ENCODE results near the gene APBA1. TPM values are rescaled to one million over a fixed set of nuclear protein-coding genes. Genes with fewer than 3 reads are reported as not detected.

Gene APBA1
- polyA plus RNA-seq, 3 donors, result 1.6 TPM; not detected in 2

DNA sequence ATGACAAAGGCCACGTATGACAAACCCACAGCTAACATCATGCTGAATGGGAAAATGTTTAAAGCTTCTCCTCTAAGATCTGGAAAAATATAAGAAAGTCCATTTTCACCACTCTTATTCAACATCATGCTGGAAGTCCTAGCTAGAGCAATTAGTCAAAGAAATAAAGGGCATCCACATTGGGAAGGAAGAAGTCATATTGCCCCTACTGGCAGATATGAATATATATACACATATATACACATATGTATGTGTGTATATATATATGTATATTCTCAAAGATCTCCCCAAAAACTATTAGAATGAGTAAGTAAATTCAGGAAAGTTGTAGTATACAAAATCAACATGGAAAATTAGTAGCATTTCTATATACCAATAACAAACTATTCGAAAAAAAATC is 17.1 kb downstream of the APBA1 start:
- peaks cover 3 to 5% (median 3%) of the 10 kb centered on the region in 3 donors for H3K27me3 Mint-ChIP-seq (ENCODE audit: low read depth in 3 of 3)
- no peaks in the 10 kb centered on the region for H3K4me1 ChIP-seq (ENCODE audit: control insufficient read depth in 1 of 2, insufficient read depth in 2 of 2, low read length in 2 of 2)
- H2AFZ ChIP-seq (ENCODE audit: insufficient read depth, low read depth, low read length, poor library complexity, severe bottlenecking), result no peak overlapping the region
- TF ChIP-seq, protein P1, sequence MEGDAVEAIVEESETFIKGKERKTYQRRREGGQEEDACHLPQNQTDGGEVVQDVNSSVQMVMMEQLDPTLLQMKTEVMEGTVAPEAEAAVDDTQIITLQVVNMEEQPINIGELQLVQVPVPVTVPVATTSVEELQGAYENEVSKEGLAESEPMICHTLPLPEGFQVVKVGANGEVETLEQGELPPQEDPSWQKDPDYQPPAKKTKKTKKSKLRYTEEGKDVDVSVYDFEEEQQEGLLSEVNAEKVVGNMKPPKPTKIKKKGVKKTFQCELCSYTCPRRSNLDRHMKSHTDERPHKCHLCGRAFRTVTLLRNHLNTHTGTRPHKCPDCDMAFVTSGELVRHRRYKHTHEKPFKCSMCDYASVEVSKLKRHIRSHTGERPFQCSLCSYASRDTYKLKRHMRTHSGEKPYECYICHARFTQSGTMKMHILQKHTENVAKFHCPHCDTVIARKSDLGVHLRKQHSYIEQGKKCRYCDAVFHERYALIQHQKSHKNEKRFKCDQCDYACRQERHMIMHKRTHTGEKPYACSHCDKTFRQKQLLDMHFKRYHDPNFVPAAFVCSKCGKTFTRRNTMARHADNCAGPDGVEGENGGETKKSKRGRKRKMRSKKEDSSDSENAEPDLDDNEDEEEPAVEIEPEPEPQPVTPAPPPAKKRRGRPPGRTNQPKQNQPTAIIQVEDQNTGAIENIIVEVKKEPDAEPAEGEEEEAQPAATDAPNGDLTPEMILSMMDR (IDR thresholded peaks at IDR 0.05), result no peak
- H3K36me3 ChIP-seq (replicated peaks in 1 of 2; ENCODE audit: control insufficient read depth in 1 of 2, insufficient read depth in 2 of 2, low read length in 2 of 2), result no peaks in the 10 kb centered on the region
- no peaks in the 10 kb centered on the region for H3K79me2 ChIP-seq (ENCODE audit: insufficient read depth, low read length)
- no peaks in the 10 kb centered on the region for H4K20me1 ChIP-seq (ENCODE audit: insufficient read depth, low read length)
- H3K4me3 Mint-ChIP-seq, result no peak overlapping the region
- no peak overlapping the region for H3K27ac ChIP-seq (ENCODE audit: low read depth in 1 of 2, low read length in 2 of 2)
- H3K9ac ChIP-seq (ENCODE audit: insufficient read depth, low read length, poor library complexity, severe bottlenecking), result no peak overlapping the region
- no peak for DNase-seq
- WGBS (ENCODE audit: insufficient coverage), result no CpG with 5 or more reads among the region's 2 CpGs
- H3K27me3 ChIP-seq (ENCODE audit: control insufficient read depth in 2 of 2, insufficient read depth in 2 of 2, low read length in 2 of 2), result no peaks in the 10 kb centered on the region
- peaks cover 0 to 3% (median 0%) of the 10 kb centered on the region in 7 donors for H3K9me3 Mint-ChIP-seq
- no peak overlapping the region for H3K4me3 ChIP-seq (replicated peaks in 1 of 3; ENCODE audit: low read depth in 2 of 3, low read length in 3 of 3)
- intact Hi-C loops (cut with micrococcal nuclease), result no loop called here
- no peaks in the 10 kb centered on the region for H3K9me3 ChIP-seq (replicated peaks in 1 of 2; ENCODE audit: control insufficient read depth in 1 of 2, insufficient read depth in 1 of 2, low read length in 2 of 2)
- H3K27ac Mint-ChIP-seq, result no peak overlapping the region
- no peaks in the 10 kb centered on the region for H3K36me3 Mint-ChIP-seq
- H3K4me2 ChIP-seq (replicated peaks; ENCODE audit: extremely low read depth, low read length, poor library complexity, severe bottlenecking), result no peak overlapping the region
- H3K4me1 Mint-ChIP-seq, result no peaks in the 10 kb centered on the region

DNA sequence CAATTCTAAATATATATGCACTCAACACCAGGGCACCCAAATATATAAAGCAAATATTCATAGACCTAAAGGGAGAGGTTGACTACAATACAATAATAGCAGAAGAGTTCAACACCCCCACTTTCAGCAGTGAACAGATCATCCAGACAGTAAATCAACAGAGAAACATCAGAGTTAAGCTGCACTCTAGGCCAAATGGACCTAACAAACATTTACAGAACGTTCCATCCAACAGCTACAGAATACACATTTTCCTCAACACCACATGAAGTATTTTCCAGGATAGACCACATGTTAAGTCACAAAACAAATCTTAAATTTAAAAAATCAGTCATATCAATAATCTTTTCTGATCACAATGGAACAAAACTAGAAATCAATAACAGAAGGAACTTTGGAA is 18.9 kb downstream of the APBA1 start:
- no peak overlapping the region for H3K4me3 ChIP-seq (replicated peaks in 1 of 3; ENCODE audit: low read depth in 2 of 3, low read length in 3 of 3)
- H3K27ac ChIP-seq (ENCODE audit: low read depth in 1 of 2, low read length in 2 of 2), result no peak overlapping the region
- H3K9ac ChIP-seq (ENCODE audit: insufficient read depth, low read length, poor library complexity, severe bottlenecking), result no peak overlapping the region
- Mint-ChIP-seq H3K4me1 (no peaks in the 10 kb centered on the region), H3K4me3 (no peak overlapping the region), H3K36me3 (no peaks in the 10 kb centered on the region), H3K27ac (no peak overlapping the region), H3K27me3 (ENCODE audit: low read depth in 3 of 3) (peaks cover 3 to 5% (median 3%) of the 10 kb centered on the region in 3 donors), H3K9me3 (peaks cover 0 to 3% (median under 1%) of the 10 kb centered on the region in 7 donors)
- no peaks in the 10 kb centered on the region for H4K20me1 ChIP-seq (ENCODE audit: insufficient read depth, low read length)
- H3K79me2 ChIP-seq (ENCODE audit: insufficient read depth, low read length), result no peaks in the 10 kb centered on the region
- H3K9me3 ChIP-seq (replicated peaks in 1 of 2; ENCODE audit: control insufficient read depth in 1 of 2, insufficient read depth in 1 of 2, low read length in 2 of 2), result no peaks in the 10 kb centered on the region
- no peak overlapping the region for H3K4me2 ChIP-seq (replicated peaks; ENCODE audit: extremely low read depth, low read length, poor library complexity, severe bottlenecking)
- no peak for DNase-seq
- no peaks in the 10 kb centered on the region for H3K4me1 ChIP-seq (ENCODE audit: control insufficient read depth in 1 of 2, insufficient read depth in 2 of 2, low read length in 2 of 2)
- H3K27me3 ChIP-seq (ENCODE audit: control insufficient read depth in 2 of 2, insufficient read depth in 2 of 2, low read length in 2 of 2), result no peaks in the 10 kb centered on the region
- H3K36me3 ChIP-seq (replicated peaks in 1 of 2; ENCODE audit: control insufficient read depth in 1 of 2, insufficient read depth in 2 of 2, low read length in 2 of 2), result no peaks in the 10 kb centered on the region
- no CpG with 5 or more reads among the region's 1 CpG for WGBS (ENCODE audit: insufficient coverage)
- H2AFZ ChIP-seq (ENCODE audit: insufficient read depth, low read depth, low read length, poor library complexity, severe bottlenecking), result no peak overlapping the region
- intact Hi-C loops (cut with micrococcal nuclease), result no loop called here
- TF ChIP-seq, protein P1 (IDR thresholded peaks at IDR 0.05), result no peak
